K562 (cell line): Measurements from ENCODE around the gene SF3B4. TPM values are rescaled to one million over a fixed set of nuclear protein-coding genes. Genes with fewer than 3 reads are reported as not detected.

Source experiments
- BHLHE40 ChIP-seq: IDR thresholded peaks from 2 replicates; pipeline ENCODE4 v1.6.1; 2011; ENCODE audit warnings: low read length, improper control_type of control experiment
- CBX5 ChIP-seq: IDR thresholded peaks from 2 replicates; pipeline ENCODE4 v1.6.1; 2014; ENCODE audit warnings: low read depth, borderline replicate concordance
- E4F1 ChIP-seq: fragments of 250-450 bp; sonication (Bioruptor Pico); IDR thresholded peaks from 2 replicates; pipeline ENCODE4 v1.5.0; 2021; ENCODE audit warnings: mild to moderate bottlenecking, borderline replicate concordance
- ELF2 ChIP-seq: fragments of 250-450 bp; sonication (Bioruptor Pico); IDR thresholded peaks from 2 replicates; pipeline ENCODE4 v1.5.0; 2021; ENCODE audit warnings: mild to moderate bottlenecking
- EZH2 ChIP-seq: IDR thresholded peaks from 2 replicates; pipeline ENCODE4 v1.6.1; 2012; ENCODE audit warnings: low read depth, mild to moderate bottlenecking, inconsistent platforms, low read length, borderline replicate concordance
- GTF2E2 ChIP-seq: fragments of 200-800 bp; sonication (Bioruptor generic); IDR thresholded peaks from 2 replicates; pipeline ENCODE4 v1.6.1; 2016; ENCODE audit warnings: missing genetic modification characterization, missing compliant biosample characterization
- HNRNPUL1 ChIP-seq: fragments of 200-400 bp; formaldehyde crosslinking; IDR thresholded peaks from 2 replicates; pipeline ENCODE4 v1.6.1; 2017; ENCODE audit warnings: low read length
- IRF1 ChIP-seq: sonication (generic); formaldehyde crosslinking; IDR thresholded peaks from 2 replicates; pipeline ENCODE4 v1.8.0; 2022; ENCODE audit warnings: missing genetic modification reagents, mild to moderate bottlenecking, borderline replicate concordance
- KDM1A ChIP-seq, 2 experiments: fragments of 450-650 bp; IDR thresholded peaks; 2 replicates each; pipeline ENCODE4 v1.6.1; 2016; ENCODE audit warnings: mild to moderate bottlenecking in 2 of 2
- MAFG ChIP-seq: fragments of 450-650 bp; conservative IDR thresholded peaks from 2 replicates; pipeline ENCODE4 v1.6.1; 2016; ENCODE audit warnings: missing genetic modification characterization, missing compliant biosample characterization
- MXD1 ChIP-seq: fragments of 250-450 bp; sonication (Bioruptor Pico); IDR thresholded peaks from 2 replicates; pipeline ENCODE4 v1.8.0; 2021; ENCODE audit warnings: borderline replicate concordance, mild to moderate bottlenecking, moderate library complexity; ENCODE audit not compliant: poor library complexity, severe bottlenecking
- NBN ChIP-seq: fragments of 450-650 bp; IDR thresholded peaks from 2 replicates; pipeline ENCODE4 v1.6.1; 2016; ENCODE audit warnings: low read depth, mild to moderate bottlenecking
- OTX1 ChIP-seq: fragments of 450-650 bp; formaldehyde crosslinking; IDR thresholded peaks from 2 replicates; pipeline ENCODE4 v1.4.0; 2022; ENCODE audit warnings: mild to moderate bottlenecking
- PHTF2 ChIP-seq: fragments of 250-450 bp; sonication (Bioruptor Pico); IDR thresholded peaks from 2 replicates; pipeline ENCODE4 v1.5.0; 2021; ENCODE audit warnings: mild to moderate bottlenecking
- POLR2B ChIP-seq: fragments of 450-650 bp; IDR thresholded peaks from 2 replicates; pipeline ENCODE4 v1.6.1; 2018; ENCODE audit warnings: low read depth; ENCODE audit not compliant: partially characterized antibody
- SAFB ChIP-seq: fragments of 200-400 bp; formaldehyde crosslinking; IDR thresholded peaks from 2 replicates; pipeline ENCODE4 v1.6.1; 2017; ENCODE audit warnings: low read depth, low read length, borderline replicate concordance
- SMAD4 ChIP-seq: fragments of 250-450 bp; sonication (Bioruptor Pico); conservative IDR thresholded peaks from 2 replicates; pipeline ENCODE4 v1.8.0; 2021; ENCODE audit warnings: inconsistent platforms, mild to moderate bottlenecking, moderate library complexity
- SMC3 ChIP-seq: conservative IDR thresholded peaks from 2 replicates; pipeline ENCODE4 v1.6.1; 2011; ENCODE audit warnings: low read depth, low read length, improper control_type of control experiment; ENCODE audit not compliant: insufficient read depth
- SRSF1 ChIP-seq: fragments of 200-400 bp; formaldehyde crosslinking; IDR thresholded peaks from 2 replicates; pipeline ENCODE4 v1.6.1; 2017; ENCODE audit warnings: mild to moderate bottlenecking, low read depth, low read length, moderate library complexity
- TARDBP ChIP-seq: fragments of 450-650 bp; IDR thresholded peaks from 2 replicates; pipeline ENCODE4 v1.6.1; 2016
- ZNF12 ChIP-seq: sonication (generic); formaldehyde crosslinking; IDR thresholded peaks from 2 replicates; pipeline ENCODE4 v1.4.0; 2020; ENCODE audit warnings: mild to moderate bottlenecking, missing genetic modification reagents
- ZNF197 ChIP-seq: fragments of 200-800 bp; sonication (Bioruptor generic); IDR thresholded peaks from 2 replicates; pipeline ENCODE4 v1.6.1; 2016; ENCODE audit warnings: low read depth, missing genetic modification characterization, missing compliant biosample characterization
- ZNF395 ChIP-seq: fragments of 200-800 bp; sonication (Bioruptor generic); IDR thresholded peaks from 2 replicates; pipeline ENCODE4 v1.6.1; 2017; ENCODE audit warnings: missing genetic modification characterization, missing compliant biosample characterization
- ZNF764 ChIP-seq: fragments of 250-450 bp; sonication (Bioruptor Pico); IDR thresholded peaks from 2 replicates; pipeline ENCODE4 v1.4.0; 2020; ENCODE audit warnings: low read depth, mild to moderate bottlenecking, moderate library complexity
- ZNF79 ChIP-seq: fragments of 250-450 bp; sonication (Bioruptor Pico); IDR thresholded peaks from 2 replicates; pipeline ENCODE4 v1.4.0; 2020; ENCODE audit warnings: low read depth, mild to moderate bottlenecking, moderate library complexity
- polyA plus RNA-seq, 8 experiments: library from polyadenylated mRNA; depleted of rRNA in 4 of 8; stranded (reverse) in 5 of 8; unstranded in 3 of 8; fragments of >200 nt; fragmentation: Nextera tagmentation in 2 of 8; fragmentation: Illumina TruSeq in 1 of 8; extraction: Ambion mirVana in 2 of 8; extraction: Trizol in 1 of 8; gene quantifications; 2 replicates each; pipeline versions ENCODE4 v1.2.1 to v1.2.3, GENCODE V29; 2011 to 2014; ENCODE audit warnings: inconsistent platforms in 1 of 8, missing spikeins in 1 of 8
- total RNA-seq, 7 experiments: library from RNA; depleted of rRNA in 6 of 7; stranded (reverse); fragments of >200 nt in 6 of 7; fragmentation: Illumina TruSeq in 2 of 7; extraction: Trizol in 2 of 7; gene quantifications; 2 replicates each; pipeline versions ENCODE4 v1.2.1 to v1.2.3, GENCODE V29; 2011 to 2021; ENCODE audit warnings: low replicate concordance in 1 of 7

Gene SF3B4
- total and polyA plus RNA-seq, 9 of the 15 experiments (the other 6 are each of a cell fraction or from before 2014, with no cell fraction given): 3.0 to 88.0 (median 26.1) TPM

- TF ChIP-seq E4F1 (CRISPR knock-in tag): no peak
- no peak for TF ChIP-seq CBX5
- TF ChIP-seq ZNF197 (CRISPR knock-in tag): no peak
- no peak for TF ChIP-seq IRF1 (CRISPR knock-in tag)
- no peak for TF ChIP-seq EZH2
- no peak for TF ChIP-seq MXD1 (CRISPR knock-in tag)
- no peak for TF ChIP-seq MAFG
- TF ChIP-seq GTF2E2 (tag): peak; percentile 89
- no peak for TF ChIP-seq OTX1
- TF ChIP-seq ZNF12 (CRISPR knock-in tag): no peak
- no peak; the same call in 1 of the 2 replicates for TF ChIP-seq ZNF395 (CRISPR knock-in tag)
- TF ChIP-seq HNRNPUL1: no peak
- no peak for TF ChIP-seq SAFB
- no peak for TF ChIP-seq ZNF79 (CRISPR knock-in tag)
- no peak for TF ChIP-seq ELF2 (CRISPR knock-in tag)
- TF ChIP-seq POLR2B: peak; percentile 89
- no peak for TF ChIP-seq SMC3
- TF ChIP-seq SRSF1: no peak
- no peak for TF ChIP-seq BHLHE40
- no peak for TF ChIP-seq KDM1A (IDR thresholded peaks at IDR 0.05)
- no peak for TF ChIP-seq ZNF764
- TF ChIP-seq PHTF2: no peak
- 0 out of 2 replicates have a peak, but pooled peaks have one; percentile 58 for TF ChIP-seq SMAD4 (CRISPR knock-in tag)
- peak; percentile 13; the same call in 1 of the 2 replicates for TF ChIP-seq TARDBP
- no peak for TF ChIP-seq NBN
Measured at GRCh38 chr1:149927563-149928400, at the start of gene SF3B4 (continued).
